ENCODE results near the gene USP3. TPM values are rescaled to one million over a fixed set of nuclear protein-coding genes. Genes with fewer than 3 reads are reported as not detected.

Gene USP3
- total RNA-seq, 1 donor from 2014 or later = 83.2 TPM

- no peaks in the 10 kb centered on the region for H3K27me3 ChIP-seq (ENCODE audit: control insufficient read depth, insufficient read depth, low read length)
- no peaks in the 10 kb centered on the region for H3K36me3 ChIP-seq (ENCODE audit: control insufficient read depth, insufficient read depth, low read length)
- FAIRE-seq (no peak), DNase-seq (ENCODE audit: low read depth) (no peak)
- H3K4me3 ChIP-seq (ENCODE audit: low read depth, low read length) = no peak overlapping the region
- TF ChIP-seq CTCF (IDR thresholded peaks at IDR 0.05; ENCODE audit: insufficient read depth, low read length, severe bottlenecking) = no peak
These were observed 19.1 kb downstream of the USP3 start for GRCh38 chr15:63523306-63523990.

- no peaks in the 10 kb centered on the region for H3K36me3 ChIP-seq (ENCODE audit: control insufficient read depth, insufficient read depth, low read length)
- H3K4me3 ChIP-seq (ENCODE audit: low read depth, low read length) = no peak overlapping the region
- DNase-seq (ENCODE audit: low read depth) (no peak), FAIRE-seq (no peak)
- no peaks in the 10 kb centered on the region for H3K27me3 ChIP-seq (ENCODE audit: control insufficient read depth, insufficient read depth, low read length)
- TF ChIP-seq CTCF (IDR thresholded peaks at IDR 0.05; ENCODE audit: insufficient read depth, low read length, severe bottlenecking) = no peak
These were observed 20.1 kb downstream of the USP3 start for GRCh38 chr15:63524316-63525015.

- H3K4me3 ChIP-seq (ENCODE audit: low read depth, low read length) = no peak overlapping the region
- FAIRE-seq (no peak), DNase-seq (ENCODE audit: low read depth) (no peak)
- TF ChIP-seq CTCF (IDR thresholded peaks at IDR 0.05; ENCODE audit: insufficient read depth, low read length, severe bottlenecking) = no peak
- no peaks in the 10 kb centered on the region for H3K27me3 ChIP-seq (ENCODE audit: control insufficient read depth, insufficient read depth, low read length)
- H3K36me3 ChIP-seq (ENCODE audit: control insufficient read depth, insufficient read depth, low read length) = no peaks in the 10 kb centered on the region
These were observed 22.0 kb downstream of the USP3 start for GRCh38 chr15:63526401-63526800.

GRCh38 chr15:63528138-63528659 is 23.8 kb downstream of the USP3 start:
- no peaks in the 10 kb centered on the region for H3K27me3 ChIP-seq (ENCODE audit: control insufficient read depth, insufficient read depth, low read length)
- H3K4me3 ChIP-seq (ENCODE audit: low read depth, low read length) = no peak overlapping the region
- FAIRE-seq = no peak
- no peak for TF ChIP-seq CTCF (IDR thresholded peaks at IDR 0.05; ENCODE audit: insufficient read depth, low read length, severe bottlenecking)
- no peaks in the 10 kb centered on the region for H3K36me3 ChIP-seq (ENCODE audit: control insufficient read depth, insufficient read depth, low read length)
- DNase-seq (ENCODE audit: low read depth) = no peak

- Histone ChIP-seq H3K36me3 (ENCODE audit: control insufficient read depth, insufficient read depth, low read length) (no peaks in the 10 kb centered on the region), H3K27me3 (ENCODE audit: control insufficient read depth, insufficient read depth, low read length) (no peaks in the 10 kb centered on the region), H3K4me3 (ENCODE audit: low read depth, low read length) (no peak overlapping the region)
- no peak for TF ChIP-seq CTCF (IDR thresholded peaks at IDR 0.05; ENCODE audit: insufficient read depth, low read length, severe bottlenecking)
- FAIRE-seq (no peak), DNase-seq (ENCODE audit: low read depth) (no peak)
These were observed 25.8 kb downstream of the USP3 start for GRCh38 chr15:63530235-63530634.

Data from bronchial epithelial cell (primary cell).